Coronary artery (tissue), 2 donors: ENCODE data around the gene SLC1A4.

Experiments used
- DNase-seq: peaks from one replicate; pipeline ENCODE4 v3.0.0-alpha.2; 2017; ENCODE audit warnings: low spot score
- H3K27ac ChIP-seq, 2 donors: fragments of 200-600 bp; sonication (generic); one replicate each; pipeline ENCODE4 v1.5.1; 2016 to 2019
- H3K4me3 ChIP-seq: fragments of 200-600 bp; sonication (generic); 2 replicates; pipeline ENCODE4 v1.5.1; 2016; ENCODE audit warnings: mild to moderate bottlenecking, moderate library complexity
- CTCF ChIP-seq: fragments of 200-600 bp; sonication (generic); IDR thresholded peaks from one replicate; pipeline ENCODE4 v1.5.1; 2019; ENCODE audit warnings: antibody characterized with exemption

SLC1A4 gene

DNA sequence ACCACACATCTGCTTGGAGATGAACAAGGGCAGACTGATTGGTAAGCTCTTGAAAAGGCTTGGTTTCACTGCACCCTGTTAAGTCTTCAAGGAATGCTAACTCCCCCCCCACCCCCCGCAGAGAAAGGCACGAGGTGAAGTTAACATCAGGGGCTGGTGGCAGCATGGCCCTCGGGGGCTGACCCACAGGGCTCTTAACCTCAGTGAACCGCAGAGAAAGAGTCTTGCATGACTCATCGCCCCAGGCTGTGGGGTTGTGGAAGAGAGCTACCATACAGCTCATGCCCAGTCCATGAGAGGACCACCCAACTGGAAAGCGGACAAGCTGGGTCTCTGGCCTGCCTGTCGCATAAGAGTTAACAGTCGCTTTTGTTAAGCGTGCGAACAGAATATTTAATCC is 56.5 kb downstream of the SLC1A4 start:
- H3K27ac ChIP-seq: no peak overlapping the region
- no peak for TF ChIP-seq CTCF
- H3K4me3 ChIP-seq: no peak overlapping the region
- DNase-seq: no peak

DNA sequence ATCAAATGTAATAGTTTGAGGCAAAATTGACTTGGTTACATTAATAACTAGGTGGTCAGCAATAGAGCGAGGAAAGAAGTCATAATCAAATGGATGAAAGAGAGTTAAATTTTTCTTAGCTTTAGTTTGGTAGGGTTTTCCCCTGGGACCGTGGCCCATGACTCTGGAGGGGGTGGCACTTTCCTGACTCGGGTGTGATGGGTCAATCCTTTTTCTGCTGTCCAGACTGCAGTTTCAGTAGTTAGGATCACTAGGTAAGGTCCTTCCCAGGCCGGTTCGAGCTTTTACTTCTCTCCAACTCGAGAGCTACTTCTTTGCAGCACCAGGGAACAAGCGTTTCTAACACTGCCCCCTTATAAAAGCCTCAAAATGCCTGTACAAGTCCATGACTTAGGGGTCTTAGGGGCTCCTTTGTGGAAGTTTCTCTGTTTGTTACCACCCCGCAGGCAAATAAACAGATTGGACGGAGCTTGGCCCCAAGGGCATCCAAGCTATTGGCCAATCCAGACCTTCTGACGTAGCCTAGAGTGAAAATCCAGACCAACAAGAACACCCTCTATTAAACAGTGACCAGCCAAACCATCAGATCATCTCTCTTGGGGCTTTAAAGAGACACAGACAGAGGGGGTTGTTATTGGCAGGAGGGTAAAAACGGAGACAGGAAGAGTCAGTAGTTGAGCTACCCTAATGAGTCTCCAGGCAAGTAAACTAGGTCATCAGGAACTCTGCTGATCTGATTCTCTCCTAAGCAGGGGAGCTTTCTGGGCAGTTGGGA is 57.6 kb downstream of the SLC1A4 start:
- TF ChIP-seq CTCF: no peak
- H3K4me3 ChIP-seq: no peak overlapping the region
- no peak overlapping the region for H3K27ac ChIP-seq
- no peak for DNase-seq

- Histone ChIP-seq H3K27ac (no peak overlapping the region), H3K4me3 (no peak overlapping the region)
- TF ChIP-seq CTCF: no peak
- no peak for DNase-seq
Observed at GRCh38 chr2:65049010-65049639, 59.9 kb downstream of the SLC1A4 start.

GRCh38 chr2:65050931-65051330 is 61.7 kb downstream of the SLC1A4 start:
- Histone ChIP-seq H3K4me3 (no peak overlapping the region), H3K27ac (no peak overlapping the region)
- no peak for DNase-seq
- no peak for TF ChIP-seq CTCF

DNA sequence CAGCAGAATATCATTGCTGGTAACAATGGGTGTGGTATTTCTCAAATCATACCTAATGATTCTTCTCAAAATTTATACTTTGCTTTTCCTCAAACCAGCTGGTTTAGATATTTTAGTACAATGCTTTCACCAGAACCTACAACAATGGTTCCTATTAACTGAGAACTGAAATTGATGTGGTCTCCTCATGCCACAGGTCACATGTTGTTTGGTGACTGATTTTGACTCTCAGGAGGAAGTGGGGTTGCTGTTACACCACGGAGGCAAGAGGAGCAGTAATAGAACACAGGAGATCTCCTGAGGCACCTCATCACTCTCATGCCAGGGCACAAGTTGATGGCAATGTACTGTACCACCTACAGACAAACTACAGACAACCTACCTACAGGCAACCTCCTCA is 64.0 kb downstream of the SLC1A4 start:
- TF ChIP-seq CTCF: no peak
- DNase-seq: no peak
- H3K4me3 ChIP-seq: no peak overlapping the region
- no peak overlapping the region for H3K27ac ChIP-seq

- Histone ChIP-seq H3K27ac (no peak overlapping the region), H3K4me3 (peak overlapping the region; percentile 95)
- no peak for DNase-seq
- no peak for TF ChIP-seq CTCF
Observed at GRCh38 chr2:65054749-65055421, 65.7 kb downstream of the SLC1A4 start.
